ENCODE data around the gene DNAJC13.

The DNAJC13 gene

DNA sequence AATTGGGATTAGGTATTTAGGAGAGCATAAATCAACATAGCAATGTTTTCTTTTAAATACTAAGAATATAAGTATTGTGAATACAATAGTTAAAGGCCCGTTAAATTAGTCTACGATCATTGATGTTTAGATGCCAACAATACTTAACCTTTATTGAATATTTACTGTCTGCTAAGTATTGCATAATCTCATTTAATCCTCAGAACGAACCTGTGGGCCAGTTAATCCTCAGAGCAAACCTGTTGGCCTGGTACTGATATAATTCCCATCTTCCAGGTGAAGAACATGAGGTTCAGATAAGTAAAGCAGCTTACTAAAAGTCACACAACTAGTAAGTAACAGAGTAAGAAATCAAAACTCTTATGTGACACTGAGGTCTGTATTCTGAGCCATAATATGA, 122.4 kb downstream of the DNAJC13 start:
- CTCF ChIA-PET, result interaction anchor here (1.1 to 2.5 kb wide), 5 partner anchors 9 to 106 kb away, joined by 3 to 7 read pairs (median 3); no protein-coding TSS in a partner anchor
- no peak for TF ChIP-seq CTCF (IDR thresholded peaks at IDR 0.05; ENCODE audit: control extremely low read depth, extremely low read depth, low read depth, missing control alignments)
- no peak for DNase-seq (ENCODE audit: extremely low spot score)
- POLR2A ChIA-PET, result no interaction called here

DNA sequence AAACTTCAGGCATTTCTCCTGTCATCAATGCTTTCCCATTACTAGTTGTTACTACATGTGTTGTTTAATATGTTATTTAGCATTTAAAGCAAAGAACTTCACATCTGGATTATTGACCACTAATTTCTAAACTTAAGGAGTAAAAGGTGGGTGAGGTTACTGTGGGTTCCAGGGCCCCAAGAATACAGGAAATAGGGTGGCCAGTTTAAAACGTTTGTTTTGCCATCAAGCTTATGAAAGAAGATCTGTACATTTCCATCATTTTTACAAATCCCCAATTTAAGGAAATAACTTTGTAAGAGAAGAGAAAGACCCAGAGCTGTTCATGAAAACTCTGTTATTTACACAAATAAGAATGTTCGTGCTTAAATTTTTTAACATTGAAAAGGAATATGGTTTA, 125.3 kb downstream of the DNAJC13 start:
- ChIA-PET CTCF (interaction anchor here (1.0 to 1.5 kb wide), 5 partner anchors 16 to 100 kb away, joined by 3 to 8 read pairs (median 4); no protein-coding TSS in a partner anchor), POLR2A (no interaction called here)
- DNase-seq (ENCODE audit: extremely low spot score), result no peak
- no peak for TF ChIP-seq CTCF (IDR thresholded peaks at IDR 0.05; ENCODE audit: control extremely low read depth, extremely low read depth, low read depth, missing control alignments)

GRCh38 chr3:132543011-132543739, 125.9 kb downstream of the DNAJC13 start:
- ChIA-PET CTCF (interaction anchor here (1.0 to 1.5 kb wide), 5 partner anchors 16 to 100 kb away, joined by 3 to 8 read pairs (median 4); no protein-coding TSS in a partner anchor), POLR2A (no interaction called here)
- no peak for TF ChIP-seq CTCF (IDR thresholded peaks at IDR 0.05; ENCODE audit: control extremely low read depth, extremely low read depth, low read depth, missing control alignments)
- no peak for DNase-seq (ENCODE audit: extremely low spot score)

DNA sequence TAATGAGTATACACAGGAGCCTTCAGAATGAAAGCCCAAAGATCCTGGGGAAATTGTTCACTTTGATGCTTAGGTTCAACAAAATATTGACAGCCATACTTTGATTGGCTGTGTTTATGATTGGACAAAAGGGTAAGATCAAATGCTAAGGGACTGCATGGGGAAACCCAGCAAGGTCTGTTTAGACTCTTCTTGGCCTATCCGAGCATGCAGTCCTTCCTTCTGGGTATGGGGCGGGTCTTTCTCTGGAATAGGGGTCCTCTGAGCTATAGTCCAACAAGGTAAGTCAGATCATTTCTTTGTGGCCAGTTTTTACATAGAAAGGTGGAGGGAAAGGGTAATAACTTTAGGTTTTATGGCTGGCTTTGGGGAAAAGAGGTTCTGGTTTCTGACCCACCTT, 126.8 kb downstream of the DNAJC13 start:
- no peak for DNase-seq (ENCODE audit: extremely low spot score)
- CTCF ChIA-PET, result interaction anchor here (10.8 kb wide), 1 partner anchor 9 kb away, joined by 102 read pairs; no protein-coding TSS in a partner anchor
- POLR2A ChIA-PET, result no interaction called here
- no peak for TF ChIP-seq CTCF (IDR thresholded peaks at IDR 0.05; ENCODE audit: control extremely low read depth, extremely low read depth, low read depth, missing control alignments)

DNA sequence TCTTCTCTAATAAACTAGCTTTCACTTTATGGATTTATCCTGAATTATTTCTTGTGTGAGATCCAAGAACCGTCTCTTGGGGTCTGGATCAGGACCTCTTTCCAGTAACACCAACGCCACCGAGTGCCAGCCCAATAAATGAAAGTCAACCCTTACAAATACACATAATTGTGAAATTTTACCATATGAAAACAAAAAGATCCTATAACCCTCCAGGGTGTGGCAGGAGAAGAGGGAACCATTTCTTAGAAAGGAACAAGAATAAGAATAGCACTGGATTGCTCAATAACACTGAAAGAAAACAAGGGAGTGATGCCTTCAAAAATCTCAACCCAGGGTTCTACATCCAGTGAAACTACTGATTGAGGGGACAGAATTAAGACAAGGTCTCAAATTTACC, 128.2 kb downstream of the DNAJC13 start:
- ChIA-PET POLR2A (no interaction called here), CTCF (interaction anchor here (1.0 to 10.8 kb wide), 4 partner anchors 10 to 98 kb away, joined by 4 to 102 read pairs (median 4); no protein-coding TSS in a partner anchor)
- TF ChIP-seq CTCF (IDR thresholded peaks at IDR 0.05; ENCODE audit: control extremely low read depth, extremely low read depth, low read depth, missing control alignments), result no peak
- no peak for DNase-seq (ENCODE audit: extremely low spot score)

- DNase-seq (ENCODE audit: extremely low spot score), result no peak
- POLR2A ChIA-PET, result no interaction called here
- CTCF ChIA-PET, result interaction anchor here (1.4 to 10.8 kb wide), 4 partner anchors 9 to 93 kb away, joined by 3 to 102 read pairs (median 9); no protein-coding TSS in a partner anchor
- TF ChIP-seq CTCF (IDR thresholded peaks at IDR 0.05; ENCODE audit: control extremely low read depth, extremely low read depth, low read depth, missing control alignments), result no peak
Measured at GRCh38 chr3:132549169-132549568, 131.9 kb downstream of the DNAJC13 start.
